Fibroblast of lung (primary cell): Measurements from ENCODE around the gene PRKAG2. TPM values are rescaled to one million over a fixed set of nuclear protein-coding genes. Genes with fewer than 3 reads are reported as not detected.

Experiments
- DNase-seq, 2 donors: peaks; one replicate each; pipeline versions ENCODE4 v3.0.0 to v3.0.0-alpha.2; 2010; ENCODE audit warnings: low read depth in 2 of 2
- H2AFZ ChIP-seq: 2 replicates; pipeline ENCODE4 v1.5.1; 2012; ENCODE audit warnings: low read length, control low read depth, inconsistent platforms
- H3K27ac ChIP-seq: 2 replicates; pipeline ENCODE4 v1.5.1; 2011; ENCODE audit warnings: low read length, control low read depth; ENCODE audit not compliant: insufficient read depth
- H3K27me3 ChIP-seq: 2 replicates; pipeline ENCODE4 v1.5.1; 2011; ENCODE audit warnings: mild to moderate bottlenecking, low read length; ENCODE audit not compliant: control insufficient read depth, insufficient read depth
- H3K36me3 ChIP-seq: 2 replicates; pipeline ENCODE4 v1.5.1; 2011; ENCODE audit warnings: low read length; ENCODE audit not compliant: control insufficient read depth, insufficient read depth
- H3K4me1 ChIP-seq: 2 replicates; pipeline ENCODE4 v1.5.1; 2011; ENCODE audit warnings: low read length; ENCODE audit not compliant: control insufficient read depth, insufficient read depth; ENCODE audit errors: extremely low read depth
- H3K4me2 ChIP-seq: 2 replicates; pipeline ENCODE4 v1.5.1; 2011; ENCODE audit warnings: low read length, control low read depth; ENCODE audit not compliant: insufficient read depth; ENCODE audit errors: extremely low read depth
- H3K4me3 ChIP-seq, 4 experiments: fragments of 200-600 bp in 1 of 4; sonication (generic) in 1 of 4; replicated peaks in 1 of 4; 2 replicates each; pipeline ENCODE4 v1.5.1; 2011 to 2016; ENCODE audit warnings: low read length in 4 of 4, low read depth in 3 of 4, mild to moderate bottlenecking in 3 of 4, control low read depth in 2 of 4, inconsistent platforms in 1 of 4, mixed read lengths in 1 of 4; ENCODE audit not compliant: insufficient read depth in 1 of 4; ENCODE audit errors: control extremely low read depth in 1 of 4
- H3K79me2 ChIP-seq: 2 replicates; pipeline ENCODE4 v1.5.1; 2012; ENCODE audit warnings: mild to moderate bottlenecking, low read length, inconsistent platforms; ENCODE audit not compliant: control insufficient read depth, insufficient read depth
- H3K9ac ChIP-seq: 2 replicates; pipeline ENCODE4 v1.5.1; 2011; ENCODE audit warnings: mild to moderate bottlenecking, low read length, control low read depth; ENCODE audit not compliant: insufficient read depth
- H3K9me3 ChIP-seq: 2 replicates; pipeline ENCODE4 v1.5.1; 2012; ENCODE audit warnings: low read depth, low read length; ENCODE audit not compliant: control insufficient read depth, insufficient read depth
- H4K20me1 ChIP-seq: 2 replicates; pipeline ENCODE4 v1.5.1; 2011; ENCODE audit warnings: low read length; ENCODE audit not compliant: control insufficient read depth, insufficient read depth; ENCODE audit errors: extremely low read depth
- CTCF ChIP-seq, 2 donors: IDR thresholded peaks in 1 of 2; conservative IDR thresholded peaks in 1 of 2; 1 replicate in 1 of 2; 2 replicates in 1 of 2; pipeline ENCODE4 v1.5.1; 2011 to 2012; ENCODE audit warnings: low read length in 2 of 2, control low read depth in 1 of 2, inconsistent platforms in 1 of 2, low read depth in 1 of 2, mild to moderate bottlenecking in 1 of 2
- EZH2 ChIP-seq: IDR thresholded peaks from 2 replicates; pipeline ENCODE4 v1.5.1; 2012; ENCODE audit warnings: low read length, control low read depth, mild to moderate bottlenecking; ENCODE audit errors: missing control alignments
- polyA plus RNA-seq, 2 donors: library from polyadenylated mRNA; depleted of rRNA in 1 of 2; stranded (reverse) in 1 of 2; unstranded in 1 of 2; fragments of >200 nt; gene quantifications; 2 replicates each; pipeline ENCODE4 v1.2.1, GENCODE V29; 2011 to 2012; ENCODE audit warnings: missing spikeins in 1 of 2
- total RNA-seq: library from RNA; depleted of rRNA; stranded (reverse); fragments of >200 nt; gene quantifications from 2 replicates; pipeline ENCODE4 v1.2.1, GENCODE V29; 2014

Gene PRKAG2
- total and polyA plus RNA-seq, 2 donors (not counting 1 experiment from before 2014, with no cell fraction given), result 11.9 to 56.7 TPM

- Histone ChIP-seq H3K4me2 (no peak overlapping the region), H3K9me3 (no peaks in the 10 kb centered on the region), H3K4me1 (no peaks in the 10 kb centered on the region), H4K20me1 (no peaks in the 10 kb centered on the region), H3K36me3 (no peaks in the 10 kb centered on the region), H3K79me2 (no peaks in the 10 kb centered on the region), H2AFZ (no peak overlapping the region), H3K9ac (no peak overlapping the region), H3K27me3 (no peaks in the 10 kb centered on the region), H3K4me3 (no peak overlapping the region), H3K27ac (no peak overlapping the region)
- no peak for DNase-seq
- TF ChIP-seq EZH2 (no peak), CTCF (conservative IDR thresholded peaks at IDR 0.05 in 1 of 2, IDR thresholded peaks at IDR 0.05 in 1 of 2; ENCODE audit: low read depth in 1 of 2, low read length in 2 of 2) (no peak)
Measured at GRCh38 chr7:151862606-151863381, 14.1 kb downstream of the PRKAG2 start.

GRCh38 chr7:151861881-151862280 lies 15.0 kb downstream of the PRKAG2 start:
- no peaks in the 10 kb centered on the region for H3K9me3 ChIP-seq
- TF ChIP-seq CTCF (conservative IDR thresholded peaks at IDR 0.05 in 1 of 2, IDR thresholded peaks at IDR 0.05 in 1 of 2; ENCODE audit: low read depth in 1 of 2, low read length in 2 of 2), result no peak
- no peak for TF ChIP-seq EZH2
- H2AFZ ChIP-seq, result no peak overlapping the region
- no peak overlapping the region for H3K4me3 ChIP-seq
- H4K20me1 ChIP-seq, result no peaks in the 10 kb centered on the region
- no peak overlapping the region for H3K4me2 ChIP-seq
- H3K79me2 ChIP-seq, result no peaks in the 10 kb centered on the region
- no peaks in the 10 kb centered on the region for H3K4me1 ChIP-seq
- H3K36me3 ChIP-seq, result no peaks in the 10 kb centered on the region
- no peaks in the 10 kb centered on the region for H3K27me3 ChIP-seq
- H3K9ac ChIP-seq, result no peak overlapping the region
- no peak for DNase-seq
- no peak overlapping the region for H3K27ac ChIP-seq

GRCh38 chr7:151860771-151861170 lies 16.1 kb downstream of the PRKAG2 start:
- Histone ChIP-seq H3K4me2 (no peak overlapping the region), H3K27ac (no peak overlapping the region), H3K79me2 (no peaks in the 10 kb centered on the region), H2AFZ (no peak overlapping the region), H4K20me1 (no peaks in the 10 kb centered on the region), H3K9me3 (no peaks in the 10 kb centered on the region), H3K9ac (no peak overlapping the region), H3K27me3 (no peaks in the 10 kb centered on the region), H3K4me3 (no peak overlapping the region), H3K36me3 (no peaks in the 10 kb centered on the region), H3K4me1 (no peaks in the 10 kb centered on the region)
- no peak for DNase-seq
- TF ChIP-seq EZH2 (no peak), CTCF (conservative IDR thresholded peaks at IDR 0.05 in 1 of 2, IDR thresholded peaks at IDR 0.05 in 1 of 2; ENCODE audit: low read depth in 1 of 2, low read length in 2 of 2) (no peak)
